GM12865 (cell line): ENCODE results near the gene NDRG4.

ENCODE experiments used
- DNase-seq: peaks from one replicate; pipeline ENCODE4 v3.0.0; 2010; ENCODE audit warnings: low read depth
- H3K4me3 ChIP-seq: 2 replicates; pipeline ENCODE4 v1.5.1; 2011; ENCODE audit warnings: mild to moderate bottlenecking, low read depth, low read length, control low read depth
- TF ChIP-seq, protein P1 (sequence below): IDR thresholded peaks from 2 replicates; pipeline ENCODE4 v1.5.1; 2011; ENCODE audit warnings: low read length, control low read depth, low read depth, inconsistent platforms; ENCODE audit not compliant: insufficient read depth; ENCODE audit errors: missing control alignments

Gene NDRG4

DNA sequence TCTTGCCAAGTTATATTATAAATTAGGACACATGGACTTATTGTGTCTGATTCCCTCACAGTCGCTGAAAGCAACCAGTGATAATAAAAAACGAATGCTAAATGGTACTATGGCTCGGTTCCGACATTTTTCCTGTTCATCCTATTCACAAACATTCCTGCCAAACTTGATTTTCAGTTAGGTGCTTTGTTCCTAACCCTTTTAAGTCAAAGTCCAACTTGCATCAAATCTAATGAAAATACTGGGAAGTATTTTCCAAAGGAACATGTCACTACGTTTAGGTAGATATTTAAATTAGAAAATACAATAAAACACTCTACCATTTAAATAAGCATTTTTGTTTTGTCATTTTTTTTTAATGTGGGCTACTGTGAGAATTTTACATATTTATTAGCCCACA is 36.3 kb downstream of the NDRG4 start:
- no peak for DNase-seq
- TF ChIP-seq, protein P1, sequence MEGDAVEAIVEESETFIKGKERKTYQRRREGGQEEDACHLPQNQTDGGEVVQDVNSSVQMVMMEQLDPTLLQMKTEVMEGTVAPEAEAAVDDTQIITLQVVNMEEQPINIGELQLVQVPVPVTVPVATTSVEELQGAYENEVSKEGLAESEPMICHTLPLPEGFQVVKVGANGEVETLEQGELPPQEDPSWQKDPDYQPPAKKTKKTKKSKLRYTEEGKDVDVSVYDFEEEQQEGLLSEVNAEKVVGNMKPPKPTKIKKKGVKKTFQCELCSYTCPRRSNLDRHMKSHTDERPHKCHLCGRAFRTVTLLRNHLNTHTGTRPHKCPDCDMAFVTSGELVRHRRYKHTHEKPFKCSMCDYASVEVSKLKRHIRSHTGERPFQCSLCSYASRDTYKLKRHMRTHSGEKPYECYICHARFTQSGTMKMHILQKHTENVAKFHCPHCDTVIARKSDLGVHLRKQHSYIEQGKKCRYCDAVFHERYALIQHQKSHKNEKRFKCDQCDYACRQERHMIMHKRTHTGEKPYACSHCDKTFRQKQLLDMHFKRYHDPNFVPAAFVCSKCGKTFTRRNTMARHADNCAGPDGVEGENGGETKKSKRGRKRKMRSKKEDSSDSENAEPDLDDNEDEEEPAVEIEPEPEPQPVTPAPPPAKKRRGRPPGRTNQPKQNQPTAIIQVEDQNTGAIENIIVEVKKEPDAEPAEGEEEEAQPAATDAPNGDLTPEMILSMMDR, result no peak
- no peak overlapping the region for H3K4me3 ChIP-seq

DNA sequence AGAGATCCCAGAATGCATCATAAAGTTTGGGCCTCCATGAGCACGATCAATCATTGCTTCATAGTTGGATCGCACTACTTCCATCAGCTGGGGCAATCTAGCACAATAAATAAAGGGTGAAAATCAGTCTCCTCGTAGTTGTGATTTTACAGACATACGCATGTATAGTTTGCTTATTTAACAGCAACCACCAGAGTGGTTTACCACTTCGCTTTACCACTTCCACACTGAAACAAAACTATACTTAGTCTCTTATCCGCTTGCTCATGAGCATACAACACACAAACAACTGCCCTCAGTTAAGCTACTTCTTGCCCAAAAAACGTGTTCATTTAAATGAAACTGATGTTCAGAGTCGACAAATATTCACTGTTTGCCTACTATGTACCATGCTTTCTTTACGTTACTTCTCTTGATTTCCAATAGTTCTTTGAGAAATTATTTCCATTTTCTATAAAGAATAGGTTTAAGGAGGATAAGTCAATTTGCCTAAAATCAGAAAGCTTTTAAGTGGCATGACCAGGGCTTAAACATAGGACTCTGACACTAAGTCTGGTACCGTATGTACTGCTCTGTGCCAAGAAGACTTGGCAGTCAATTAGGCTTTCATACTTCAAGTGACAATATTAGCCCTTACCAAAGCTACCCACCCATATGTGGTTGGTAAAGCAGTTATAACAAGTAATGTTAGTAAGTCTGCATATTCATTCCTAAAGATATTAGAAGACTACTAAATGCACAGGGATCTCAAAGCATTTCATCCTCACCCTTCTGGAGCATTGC is 37.4 kb downstream of the NDRG4 start:
- no peak overlapping the region for H3K4me3 ChIP-seq
- no peak for DNase-seq
- TF ChIP-seq, protein P1, result no peak

DNA sequence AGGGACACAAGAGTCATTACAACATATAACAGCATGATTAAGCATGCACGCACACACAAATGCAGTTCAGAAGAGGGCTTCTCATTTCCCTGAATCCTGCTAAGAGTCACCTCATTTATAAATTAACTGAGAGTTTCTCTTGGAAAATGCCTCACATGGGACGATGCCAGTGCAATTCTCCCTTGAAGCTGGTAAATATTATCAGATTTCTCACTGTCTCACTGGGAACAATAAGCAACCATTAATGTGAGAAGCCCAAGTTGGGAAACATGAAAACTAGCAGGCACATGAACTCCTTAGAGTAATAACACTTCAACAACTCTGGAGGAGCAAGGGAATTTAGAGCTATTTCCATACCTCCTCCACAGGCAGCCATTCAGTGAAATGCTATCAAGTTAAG is 41.8 kb downstream of the NDRG4 start:
- TF ChIP-seq, protein P1, result no peak
- no peak overlapping the region for H3K4me3 ChIP-seq
- no peak for DNase-seq

DNA sequence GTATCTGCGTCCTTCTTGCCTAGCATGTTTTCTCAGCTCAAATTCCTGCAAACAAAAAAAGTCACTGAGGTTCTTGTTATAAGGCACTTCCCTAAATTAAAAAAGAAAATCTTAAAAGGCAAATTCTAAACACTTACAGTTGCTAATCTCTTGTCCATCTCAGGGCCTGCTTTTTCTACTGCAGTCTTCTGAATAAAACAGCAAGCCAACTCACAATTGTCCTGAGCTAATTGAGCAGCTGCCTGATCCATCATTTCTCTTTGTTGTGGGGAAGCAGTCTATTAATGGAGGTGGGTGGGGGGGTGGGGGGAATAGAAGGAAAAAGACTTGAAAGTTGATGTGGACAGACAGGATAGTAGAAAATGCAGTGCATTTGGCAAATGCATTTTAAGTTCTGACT is 42.3 kb downstream of the NDRG4 start:
- DNase-seq, result no peak

DNA sequence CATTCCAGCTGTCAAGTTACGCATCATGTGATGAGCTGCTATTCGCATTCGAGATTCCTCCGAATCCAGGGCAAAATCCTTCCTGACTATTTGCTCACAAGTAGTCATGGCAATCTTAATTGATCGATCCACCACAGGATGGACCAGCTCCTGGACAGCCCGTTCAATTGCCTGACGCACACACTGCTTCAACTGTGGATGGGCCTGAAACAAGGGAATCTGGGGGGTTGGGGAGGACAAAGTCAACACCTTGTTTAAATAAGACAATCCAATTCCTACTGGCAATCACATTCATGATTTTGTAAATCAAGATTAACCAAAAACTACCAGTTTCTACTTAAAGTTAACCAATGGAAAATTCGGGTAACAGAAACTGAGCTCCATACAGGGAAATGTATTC is 43.7 kb downstream of the NDRG4 start:
- no peak for DNase-seq
- H3K4me3 ChIP-seq, result no peak overlapping the region
- TF ChIP-seq, protein P1, result no peak

More for the DNA sequence above, 42.3 kb downstream of the NDRG4 start:
- no peak overlapping the region for H3K4me3 ChIP-seq
- TF ChIP-seq, protein P1, result no peak

DNA sequence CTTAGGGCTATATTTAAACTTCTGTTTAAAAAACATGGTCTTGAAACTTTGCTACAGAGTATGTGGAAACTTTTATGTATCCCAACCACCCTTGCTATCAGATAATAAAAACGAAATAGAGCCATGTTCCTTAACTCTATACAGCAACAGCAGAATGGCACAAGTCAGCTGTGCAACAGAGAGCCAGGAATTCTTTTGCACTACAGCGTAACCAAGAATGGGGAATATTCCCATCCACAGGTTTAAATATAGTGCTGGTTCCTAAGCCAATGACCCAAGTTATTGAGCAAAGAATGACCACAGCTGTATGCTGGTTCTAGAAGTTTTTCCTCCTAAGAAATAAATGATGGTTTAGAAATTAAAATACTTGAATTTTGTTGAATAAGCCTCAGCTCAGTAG is 48.4 kb downstream of the NDRG4 start:
- TF ChIP-seq, protein P1, result no peak
- DNase-seq, result no peak
- no peak overlapping the region for H3K4me3 ChIP-seq

DNA sequence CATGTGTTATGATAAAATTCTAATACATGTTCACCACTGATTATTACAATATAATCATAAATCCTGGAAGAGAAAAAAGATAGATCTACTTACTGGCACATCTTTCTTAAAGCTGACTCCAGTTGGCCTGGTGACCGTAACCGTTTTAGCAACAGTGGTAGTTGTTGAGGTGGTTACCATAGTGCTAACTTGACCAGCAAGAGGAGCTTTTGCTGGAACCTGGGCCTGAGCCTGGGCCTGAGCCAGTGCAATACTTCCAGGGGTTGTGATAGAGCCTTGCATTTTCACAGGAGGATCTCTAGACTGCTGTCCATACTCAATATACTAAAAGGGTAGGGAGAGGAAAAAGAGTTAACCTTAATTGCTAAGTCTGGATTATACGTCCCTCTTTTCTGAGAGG is 51.6 kb downstream of the NDRG4 start:
- TF ChIP-seq, protein P1, result no peak
- no peak overlapping the region for H3K4me3 ChIP-seq
- no peak for DNase-seq
